Dedifferentiated amniotic fluid mesenchymal stem cell (primary cell): ENCODE measurements around the gene COL25A1.
"Not testable (repeated sequence)": the region's sequence is repeated elsewhere in the genome, so short reads cannot be mapped to it uniquely, and the experiment has no call there.

Experiments used
- DNase-seq: peaks from one replicate; pipeline ENCODE4 v3.0.0-alpha.2; 2016; ENCODE audit errors: extremely low spot score

The COL25A1 gene

DNA sequence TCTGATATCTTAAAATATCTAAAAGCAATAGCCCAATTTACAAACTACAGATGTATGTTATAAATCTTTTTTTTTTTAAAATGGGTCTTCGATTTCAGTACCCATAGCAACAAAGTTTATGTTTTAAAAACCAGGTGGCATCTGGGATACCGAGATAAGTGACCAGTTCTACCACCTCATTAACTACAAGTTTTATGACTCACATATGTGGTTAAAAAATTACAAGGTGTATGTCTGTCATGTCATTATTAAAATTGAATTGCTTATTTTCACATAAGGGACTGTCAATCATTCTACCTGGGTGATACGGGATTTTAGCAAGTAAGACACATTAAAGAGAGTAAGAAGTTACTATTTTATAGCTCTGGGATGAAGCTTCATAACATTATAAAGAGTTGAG lies 347.6 kb downstream of the COL25A1 start:
- DNase-seq: no peak

DNA sequence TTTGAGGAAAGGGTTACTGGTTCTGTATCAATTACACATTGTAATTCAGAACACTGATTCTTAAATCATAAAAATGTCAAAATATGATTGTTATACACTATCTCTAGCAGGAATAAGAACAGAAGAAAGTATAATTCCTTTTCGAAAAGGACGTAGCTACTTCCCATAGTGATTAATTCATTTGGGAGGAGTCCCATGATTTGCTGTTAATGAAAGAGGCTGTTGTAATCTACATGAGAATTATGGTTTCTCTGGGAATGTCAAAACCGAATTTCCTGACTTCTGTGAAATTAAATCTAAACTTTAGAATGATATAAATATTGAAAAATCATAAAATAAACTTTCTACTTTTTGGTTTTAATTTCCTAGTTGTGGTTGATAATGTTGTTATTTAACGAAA lies 348.5 kb downstream of the COL25A1 start:
- DNase-seq: no peak

DNA sequence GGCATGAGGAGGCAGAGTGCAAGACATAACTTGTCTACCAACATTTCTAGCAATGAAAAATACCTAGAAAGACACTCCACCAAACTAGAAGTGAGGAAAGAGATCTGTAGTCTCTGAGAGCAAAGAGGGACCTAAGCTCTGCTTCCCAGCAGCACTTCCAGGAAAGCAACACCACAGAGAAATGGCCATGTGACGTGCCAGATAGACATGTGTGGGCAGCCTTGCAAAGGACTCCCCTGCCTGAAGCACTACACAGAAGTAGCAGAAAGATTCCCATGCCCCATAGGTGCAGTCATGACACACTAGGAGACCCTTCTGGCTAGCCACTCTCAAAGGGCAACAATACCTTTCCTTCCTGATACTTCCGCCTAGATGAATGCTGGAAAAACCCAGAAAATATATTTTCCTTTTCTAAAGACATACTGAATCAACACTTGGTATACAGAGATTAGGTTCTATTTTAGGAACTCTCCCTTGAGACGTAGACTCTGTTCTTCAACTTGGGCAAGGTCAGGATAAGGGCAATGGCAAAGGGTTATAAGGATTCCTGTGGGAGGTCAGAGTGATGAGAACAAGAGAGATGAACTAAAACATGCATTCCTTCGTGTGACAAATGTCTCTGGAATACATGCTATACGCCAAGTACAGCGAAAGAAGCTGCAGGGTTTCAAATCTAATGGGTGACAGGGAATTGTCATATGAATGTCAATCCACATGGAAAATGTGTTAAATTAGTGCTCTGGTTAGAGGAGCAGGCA lies 352.1 kb downstream of the COL25A1 start:
- DNase-seq: no peak

DNA sequence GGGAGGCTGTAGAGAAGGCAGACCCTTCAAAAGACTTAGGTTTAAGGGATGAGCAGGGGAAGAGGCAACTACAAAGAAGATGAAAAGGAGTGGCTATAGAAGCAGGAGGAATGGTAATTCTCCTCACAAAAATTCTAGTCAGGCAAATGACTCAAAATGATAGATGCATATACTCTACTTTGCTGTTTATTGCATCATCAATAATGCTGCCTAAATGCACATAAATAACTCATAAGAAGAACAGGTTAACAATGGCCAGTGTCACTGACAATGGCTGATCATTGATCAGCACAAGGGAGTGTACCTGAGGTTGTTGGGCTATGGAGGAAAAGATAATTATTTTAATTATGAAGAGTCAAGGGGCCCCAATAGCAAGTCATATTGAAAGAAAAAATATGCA lies 354.9 kb downstream of the COL25A1 start:
- no peak for DNase-seq

DNA sequence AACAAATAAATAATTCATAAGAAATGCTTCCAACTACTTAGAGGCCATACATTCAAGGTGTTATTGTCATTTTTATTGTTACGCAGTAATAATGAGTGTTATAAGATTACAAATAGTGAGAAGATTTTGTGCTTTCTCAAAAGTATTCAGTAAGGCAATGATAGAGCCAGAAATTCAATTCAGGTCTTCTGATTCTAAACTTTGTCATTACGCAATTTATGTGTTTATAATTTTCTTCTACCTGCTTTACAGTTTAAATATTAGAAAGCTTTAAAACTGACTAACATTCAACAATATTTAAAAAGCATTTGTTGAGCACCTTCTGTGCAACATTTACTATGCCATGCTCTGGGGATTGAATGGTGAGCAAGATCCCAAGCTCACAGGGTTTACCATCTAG lies 356.2 kb downstream of the COL25A1 start:
- no peak for DNase-seq

DNA sequence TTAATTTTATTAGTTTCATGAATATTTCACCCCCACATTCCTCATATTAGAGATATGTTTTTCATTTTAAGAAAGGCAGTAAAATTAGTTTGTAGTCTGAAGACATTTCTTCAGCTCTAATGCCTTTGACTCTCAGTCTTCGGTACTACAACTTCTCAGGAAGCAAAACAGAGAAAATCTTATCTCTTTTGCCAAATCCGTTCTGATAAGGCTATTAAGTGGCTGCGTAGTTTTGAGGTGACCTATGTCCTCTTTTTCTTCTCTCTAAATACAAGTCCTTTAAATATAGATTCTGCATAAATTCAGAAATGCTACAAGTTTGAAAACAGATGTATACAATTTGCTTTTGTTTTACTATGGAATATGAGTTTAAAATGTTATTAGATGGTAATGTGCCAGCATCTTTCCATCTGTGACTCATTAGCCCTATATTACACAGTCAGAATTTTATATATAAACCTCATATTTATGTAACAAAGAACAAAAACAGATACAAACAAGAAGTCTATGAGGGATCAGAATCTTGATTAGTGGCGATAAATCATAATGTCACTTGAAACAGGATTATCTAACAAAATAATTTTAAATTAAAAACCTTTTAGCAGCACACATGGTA lies 358.4 kb downstream of the COL25A1 start:
- no peak for DNase-seq

DNA sequence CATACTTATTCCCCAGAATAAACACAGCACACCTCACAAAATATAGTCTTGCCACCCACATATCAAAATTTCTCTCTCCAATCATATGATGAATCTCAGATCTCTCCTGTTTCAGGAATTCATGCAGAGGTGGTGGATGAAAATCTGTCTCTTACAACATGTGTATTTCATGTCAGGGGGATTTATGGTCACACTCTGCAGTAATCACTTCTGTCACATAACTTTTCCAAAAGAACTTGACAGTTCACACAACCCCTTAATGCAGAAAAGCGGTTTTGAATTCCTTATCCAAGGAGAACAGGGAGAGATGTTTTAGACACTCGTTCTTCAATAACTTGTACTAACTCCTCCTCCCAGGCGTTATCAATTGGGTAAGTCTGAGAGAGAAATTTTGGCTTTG lies 359.1 kb downstream of the COL25A1 start:
- DNase-seq: no peak

DNA sequence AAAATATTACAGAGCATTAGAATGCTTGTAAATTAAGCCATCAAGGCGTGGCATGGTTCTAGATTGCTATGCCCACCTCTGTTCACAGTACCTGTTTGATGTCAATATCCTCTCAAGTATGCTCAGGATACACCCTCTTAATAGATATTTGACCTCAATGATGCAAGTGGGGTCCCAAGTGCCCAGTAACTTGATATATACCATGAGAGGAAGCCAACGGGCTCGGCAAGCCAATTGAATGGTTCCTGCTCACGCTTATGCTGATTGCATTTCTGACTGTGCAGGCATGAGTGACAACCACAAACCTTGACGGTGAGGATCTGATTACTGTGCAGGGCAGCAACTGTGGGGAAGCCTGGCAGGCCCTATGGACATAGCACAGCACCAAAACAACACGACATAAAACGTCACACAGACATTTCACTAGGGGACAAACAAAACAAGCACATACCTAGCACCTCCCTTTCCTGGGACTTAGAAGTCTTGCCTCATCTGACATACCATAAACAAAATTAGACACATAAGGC lies 360.5 kb downstream of the COL25A1 start:
- no peak for DNase-seq

DNA sequence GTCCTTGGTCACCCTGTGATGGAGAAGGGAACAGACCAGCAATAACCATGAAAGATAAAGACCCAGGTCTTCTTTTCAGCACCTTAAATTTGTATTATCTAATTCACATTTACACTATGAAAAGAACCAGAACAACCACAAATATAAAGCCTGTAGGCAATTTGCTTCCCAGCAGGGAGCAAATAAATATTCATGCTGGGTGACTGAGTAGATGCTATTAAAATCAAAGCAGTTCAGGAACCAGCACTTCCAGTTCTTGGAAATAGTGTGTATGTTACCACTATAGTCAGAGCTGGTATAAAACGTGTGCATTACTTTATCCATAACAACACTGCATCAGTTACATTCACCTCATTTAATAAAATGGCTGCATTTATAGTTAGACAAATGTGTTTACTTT lies 361.8 kb downstream of the COL25A1 start:
- DNase-seq: no peak

DNA sequence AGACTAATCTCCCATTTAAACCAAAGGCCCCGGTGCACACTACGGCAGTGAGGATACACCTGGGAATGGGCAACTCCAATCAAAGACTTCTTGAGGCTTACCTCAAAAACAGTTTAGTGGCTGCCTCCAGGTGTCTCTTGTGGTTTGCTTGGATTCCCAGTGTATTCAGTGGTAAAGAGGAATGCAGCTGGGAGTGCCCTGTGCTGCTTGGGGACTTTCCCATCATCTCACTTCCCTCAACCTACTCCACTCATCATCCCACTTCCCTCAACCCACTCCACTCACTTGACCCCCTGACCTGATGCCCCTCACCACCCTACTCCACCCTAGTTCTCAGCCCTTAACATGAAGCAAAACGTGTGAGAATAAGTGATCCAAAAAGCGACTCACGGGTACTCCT lies 362.3 kb downstream of the COL25A1 start:
- no peak for DNase-seq

DNA sequence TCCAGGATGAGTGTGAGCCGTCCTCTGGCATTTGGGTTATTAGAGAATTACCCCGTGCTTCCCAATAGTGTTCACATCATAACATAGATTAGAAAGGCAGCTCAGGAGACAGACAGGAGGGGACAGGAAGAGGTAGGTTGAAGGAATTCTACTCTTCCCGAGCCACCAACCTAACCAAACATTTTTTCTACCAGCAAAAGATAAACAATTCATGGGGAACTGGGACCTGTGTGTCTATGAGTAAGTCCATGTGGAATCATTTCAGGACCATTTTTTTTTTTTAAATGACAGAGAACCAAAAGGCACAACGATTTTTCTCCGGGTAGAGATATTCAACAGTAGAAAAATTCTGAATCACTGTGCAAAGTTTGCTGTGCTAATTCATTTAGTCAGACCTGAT lies 365.4 kb downstream of the COL25A1 start:
- no peak for DNase-seq

DNA sequence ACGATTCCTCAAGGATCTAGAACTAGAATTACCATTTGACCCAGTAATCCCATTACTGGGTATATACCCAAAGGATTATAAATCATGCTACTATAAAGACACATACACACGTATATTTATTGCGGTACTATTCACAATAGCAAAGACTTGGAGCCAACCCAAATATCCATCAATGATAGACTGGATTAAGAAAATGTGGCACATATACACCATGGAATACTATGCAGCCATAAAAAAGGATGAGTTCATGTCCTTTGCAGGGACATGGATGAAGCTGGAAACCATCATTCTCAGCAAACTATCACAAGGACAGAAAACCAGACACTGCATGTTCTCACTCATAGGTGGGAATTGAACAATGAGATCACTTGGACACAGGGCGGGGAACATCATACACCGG lies 368.5 kb downstream of the COL25A1 start:
- DNase-seq: not testable (repeated sequence)

DNA sequence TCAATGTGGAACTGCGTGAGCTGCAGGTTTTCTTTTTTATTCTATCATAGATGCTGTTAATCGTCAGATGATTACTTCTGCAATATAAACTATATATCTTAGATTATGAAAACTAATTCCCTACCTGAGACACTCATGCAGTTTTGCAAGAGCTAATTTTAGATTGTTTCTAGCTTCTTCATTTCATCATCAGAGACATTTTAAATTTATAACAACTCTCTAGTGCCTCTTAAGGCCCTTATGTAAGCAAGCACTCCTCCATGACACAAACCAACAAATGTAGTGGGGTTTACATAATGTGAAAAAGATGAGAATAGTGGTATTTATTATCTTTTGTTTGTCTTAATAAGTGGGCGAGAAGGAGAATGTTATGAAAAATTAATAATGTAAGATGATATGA lies 369.4 kb downstream of the COL25A1 start:
- no peak for DNase-seq

DNA sequence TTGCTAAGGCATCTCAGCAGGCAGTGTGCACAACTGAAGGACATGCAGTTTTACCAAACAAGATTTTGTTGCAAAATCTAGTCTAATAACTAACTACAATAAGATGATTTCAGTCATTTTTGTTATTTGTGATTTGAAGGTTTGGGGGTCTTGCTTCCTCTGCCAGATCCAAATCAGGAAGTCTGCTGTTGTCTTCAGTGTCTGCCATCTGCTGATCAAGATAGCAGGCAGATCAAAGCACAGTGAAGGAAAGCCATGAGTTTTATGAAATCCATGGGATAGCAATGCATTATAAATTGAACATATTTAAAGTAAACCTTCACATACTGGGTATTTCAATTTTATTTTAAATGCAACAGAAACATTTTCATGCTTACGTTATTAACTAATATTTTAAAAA lies 370.5 kb downstream of the COL25A1 start:
- DNase-seq: no peak

DNA sequence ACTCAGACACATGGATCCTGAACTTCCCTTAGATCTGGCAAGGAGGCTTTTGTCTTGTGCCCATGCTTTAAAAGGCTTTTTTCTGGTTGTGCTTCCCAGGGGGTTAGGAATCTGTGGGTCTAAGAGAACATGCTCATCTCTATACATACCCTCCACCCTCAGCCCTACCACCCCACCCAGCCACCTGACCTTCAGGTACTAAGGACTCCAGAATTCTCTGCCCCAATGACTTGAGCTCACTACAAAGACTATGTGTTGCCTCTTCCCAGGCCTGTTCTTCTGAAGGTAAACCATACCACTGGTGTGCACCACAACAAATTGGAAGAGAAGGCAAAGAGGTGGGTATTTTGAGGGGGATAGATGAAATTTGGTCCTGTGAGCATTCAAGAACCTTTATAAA lies 372.3 kb downstream of the COL25A1 start:
- DNase-seq: no peak

DNA sequence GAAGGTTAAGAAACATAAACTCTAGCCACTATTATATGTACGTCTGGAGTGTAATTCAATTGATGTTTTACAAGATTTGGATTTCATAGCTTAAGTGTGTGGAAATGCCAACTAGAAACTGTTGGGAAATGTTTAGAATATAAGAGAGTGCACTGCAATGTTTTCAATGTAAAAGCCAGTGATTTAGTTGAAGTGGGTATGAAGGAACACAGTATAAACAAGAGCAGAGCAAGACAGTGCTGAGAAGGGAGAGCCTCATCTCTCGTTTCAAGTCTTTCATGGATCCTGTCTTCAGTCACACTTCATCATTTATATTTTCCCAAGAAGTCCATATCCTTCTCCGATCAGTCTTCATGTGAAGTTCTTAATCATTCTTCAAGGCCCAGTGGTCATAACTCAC lies 375.7 kb downstream of the COL25A1 start:
- no peak for DNase-seq

DNA sequence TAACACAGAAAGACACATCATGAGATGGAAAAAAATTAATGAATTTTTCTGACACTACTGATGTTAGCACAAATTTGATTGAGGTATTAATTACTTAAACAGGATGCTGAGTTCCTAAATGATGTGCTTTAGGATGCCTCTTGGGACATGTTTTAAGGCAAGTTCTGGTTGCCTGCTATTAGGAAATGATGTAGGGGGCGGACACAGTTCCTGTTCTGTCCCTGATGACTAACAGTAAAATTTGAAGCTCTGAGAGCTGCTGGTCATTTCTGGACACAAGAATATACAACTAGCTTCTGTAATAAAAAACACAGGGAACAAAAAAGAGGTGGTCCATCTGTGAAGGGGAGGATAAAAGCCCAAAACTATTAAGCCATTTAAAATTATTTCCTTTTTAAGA lies 376.4 kb downstream of the COL25A1 start:
- no peak for DNase-seq

DNA sequence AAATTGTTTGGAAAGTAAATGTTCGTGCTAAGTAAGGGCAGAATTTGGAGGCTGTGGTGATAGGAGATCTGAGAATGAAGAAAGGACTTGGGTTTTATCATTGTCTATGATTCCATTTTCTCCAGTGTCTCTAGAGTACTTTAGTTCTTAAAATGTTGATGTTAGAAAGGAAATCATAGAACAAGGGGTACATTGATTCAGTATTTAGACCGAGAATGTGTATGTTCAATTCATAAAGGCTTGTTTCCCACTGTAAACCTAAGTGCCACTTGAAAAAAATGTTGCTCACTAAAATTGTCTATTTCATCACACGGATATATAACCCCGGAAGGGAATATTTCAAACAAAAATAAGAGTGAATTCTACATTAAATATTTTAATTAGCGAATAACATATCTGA lies 380.3 kb downstream of the COL25A1 start:
- no peak for DNase-seq

DNA sequence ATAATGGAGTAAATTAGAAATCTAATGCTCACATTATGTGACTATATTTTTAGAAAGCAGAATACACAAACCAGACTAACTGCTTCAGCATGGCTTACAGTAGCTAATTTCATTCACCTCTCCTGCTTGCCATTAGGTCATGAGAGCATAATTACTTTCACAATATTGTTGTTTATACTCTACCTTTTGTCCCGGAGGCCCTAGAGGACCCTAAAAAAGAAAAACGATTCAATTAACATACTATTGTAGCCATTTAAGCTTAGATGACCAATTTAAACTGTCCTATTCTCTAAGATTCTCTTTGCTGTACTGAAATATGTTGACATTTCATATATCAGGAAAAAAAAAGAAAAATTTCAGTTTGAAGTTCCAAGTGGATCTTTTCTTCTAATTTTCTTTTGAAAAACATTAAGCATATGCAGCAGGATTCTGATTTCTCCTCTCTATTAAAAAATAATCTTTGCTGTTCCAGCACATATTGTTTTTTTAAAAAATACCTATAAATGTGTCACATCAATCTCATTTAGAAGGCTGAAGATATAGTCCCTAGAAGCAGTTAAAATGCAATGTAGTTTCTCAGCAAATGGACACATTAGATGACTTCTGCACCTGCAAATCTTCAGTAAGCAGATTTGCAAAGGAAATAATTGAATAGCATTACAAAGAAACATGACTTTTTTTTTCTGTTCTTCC lies 381.9 kb downstream of the COL25A1 start:
- DNase-seq: no peak

DNA sequence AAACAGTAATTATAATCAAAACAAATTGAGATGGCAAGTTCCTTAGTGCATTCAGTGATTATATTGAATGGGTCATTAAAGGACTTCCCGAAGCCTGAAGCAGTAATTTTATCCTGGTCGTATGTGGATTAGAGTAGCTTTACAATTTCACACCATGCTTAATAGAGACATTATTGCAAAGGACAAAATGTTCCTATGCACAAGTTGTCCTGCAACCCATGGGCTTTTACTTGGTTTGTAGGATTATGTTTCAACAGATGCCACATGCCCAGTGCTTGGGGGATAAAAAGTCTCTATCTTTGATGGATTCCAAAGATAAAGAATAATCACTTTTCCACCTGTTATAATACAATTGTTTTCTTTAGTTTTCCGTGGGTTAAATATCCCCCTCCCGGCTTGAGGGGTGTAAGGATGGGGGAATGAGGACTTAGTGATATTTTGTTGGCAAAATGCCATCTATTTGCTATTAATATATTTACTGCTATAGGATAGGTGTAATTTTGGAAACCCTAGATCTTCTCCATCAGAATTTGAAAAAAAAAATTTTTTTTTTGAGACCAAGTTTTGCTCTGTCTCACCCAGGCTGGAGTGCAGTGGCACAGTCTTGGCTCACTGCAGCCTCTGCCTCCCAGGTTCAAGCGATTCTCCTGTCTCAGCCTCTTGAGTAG lies 383.1 kb downstream of the COL25A1 start:
- DNase-seq: no peak

DNA sequence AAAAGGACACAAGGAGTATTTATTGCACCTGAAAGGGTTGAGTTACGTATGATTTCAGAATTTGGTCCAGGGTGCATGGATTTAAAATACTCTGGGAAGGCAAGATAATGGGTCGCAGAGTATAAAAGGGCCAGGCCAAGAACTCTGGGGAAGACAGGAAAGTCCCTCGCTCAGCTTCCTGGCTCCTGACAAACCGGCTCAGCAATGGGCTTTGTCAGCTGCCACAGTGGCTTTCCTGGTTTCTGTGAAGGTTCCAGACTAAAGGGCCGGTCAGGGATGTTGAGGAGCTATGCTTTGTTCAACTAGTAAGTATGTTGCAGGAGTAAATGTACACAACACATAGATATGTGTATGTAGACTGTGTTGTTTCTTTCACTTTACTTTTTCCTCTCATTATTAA lies 385.2 kb downstream of the COL25A1 start:
- DNase-seq: no peak

DNA sequence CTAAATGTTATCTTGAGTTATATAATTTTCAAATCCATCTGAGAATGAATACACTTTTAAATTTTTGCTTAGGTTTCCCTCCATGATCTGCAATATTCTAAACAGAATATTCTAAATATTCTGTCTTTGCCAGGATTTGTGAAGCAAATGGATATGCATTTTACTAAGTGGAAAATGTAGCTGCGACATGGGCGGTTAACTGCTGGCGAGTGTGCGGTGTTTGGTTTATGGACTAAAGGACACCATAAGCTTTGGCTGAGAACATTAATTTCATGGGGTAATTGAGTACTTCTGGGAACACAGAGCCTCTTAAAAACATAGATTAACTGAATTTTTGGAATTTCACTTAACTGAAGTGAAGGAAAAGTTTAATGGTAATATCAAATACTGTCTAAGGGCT lies 385.8 kb downstream of the COL25A1 start:
- DNase-seq: no peak
